HCT116 (cell line): ENCODE data around the gene AFF1. TPM values are rescaled to one million over a fixed set of nuclear protein-coding genes. Genes with fewer than 3 reads are reported as not detected.

ENCODE experiments used
- ATAC-seq: fragments of 200-7000 bp; cut with Tn5 transposase; 2 replicates; pipeline ENCODE4 v1.9.1; 2020; ENCODE audit warnings: mild to moderate bottlenecking, moderate library complexity
- BruUV-seq: library from RNA; stranded (reverse); fragments of 400-500 nt; replicated peaks from 2 replicates; lab custom pipeline; 2021; lab: Mats Ljungman, UMichigan
- CTCF ChIA-PET: fragments of 300-600 bp; sonication (Branson Sonifier 250); formaldehyde crosslinking; loops from one replicate; lab custom pipeline; 2021; ENCODE audit warnings: antibody characterized with exemption; lab: Charles Lee
- POLR2A ChIA-PET: fragments of 300-600, 350-600 bp; sonication (Branson Sonifier 250); formaldehyde crosslinking; loops from one replicate; lab custom pipeline; 2021; ENCODE audit warnings: antibody characterized with exemption; lab: Charles Lee
- RAD21 ChIA-PET, 2 experiments: fragments of 300-600 bp; sonication (Branson Sonifier 250); formaldehyde crosslinking; loops; one replicate each; lab custom pipeline; 2023; ENCODE audit warnings: low total read pairs in 2 of 2; ENCODE audit not compliant: uncharacterized antibody in 2 of 2, unreplicated experiment in 2 of 2, low non-redundant PET in 1 of 2; lab: Charles Lee
- DNase-seq: peaks from one replicate; pipeline ENCODE4 v3.0.0-alpha.2; 2010; ENCODE audit warnings: low read depth, low spot score
- H2AFZ ChIP-seq: fragments of 200-600 bp; shearing (Covaris generic), sonication (generic); 2 replicates; pipeline ENCODE4 v1.6.1; 2017; ENCODE audit warnings: low read depth, mixed run types, mixed read lengths, antibody characterized with exemption, low read length; ENCODE audit not compliant: poor library complexity, severe bottlenecking
- H3K27ac ChIP-seq: 2 replicates; pipeline ENCODE4 v1.5.1; 2012; ENCODE audit warnings: low read depth, low read length
- H3K27me3 ChIP-seq: fragments of 200-600 bp; sonication (generic); 2 replicates; pipeline ENCODE4 v1.6.1; 2016; ENCODE audit warnings: mixed run types, low read length, mixed read lengths; ENCODE audit not compliant: insufficient read depth
- H3K36me3 ChIP-seq, 2 experiments: fragments of 200-500 bp in 1 of 2; fragments of 200-600 bp in 1 of 2; sonication (Bioruptor generic) in 1 of 2; sonication (generic) in 1 of 2; 2 replicates each; pipeline versions ENCODE4 v1.5.1 to v1.6.1; 2014 to 2016; ENCODE audit warnings: low read length in 2 of 2, inconsistent platforms in 1 of 2, mixed read lengths in 1 of 2, mixed run types in 1 of 2; ENCODE audit not compliant: insufficient read depth in 2 of 2, control insufficient read depth in 1 of 2
- H3K4me1 ChIP-seq, 2 experiments: fragments of 200-600 bp in 1 of 2; sonication (generic) in 1 of 2; 2 replicates each; pipeline versions ENCODE4 v1.5.1 to v1.6.1; 2012 to 2017; ENCODE audit warnings: low read length in 2 of 2, inconsistent platforms in 1 of 2, mild to moderate bottlenecking in 1 of 2, mixed read lengths in 1 of 2, mixed run types in 1 of 2, moderate library complexity in 1 of 2; ENCODE audit not compliant: insufficient read depth in 2 of 2, control insufficient read depth in 1 of 2
- H3K4me2 ChIP-seq: fragments of 200-600 bp; sonication (generic); 2 replicates; pipeline ENCODE4 v1.6.1; 2017; ENCODE audit warnings: mixed run types, low read length, mixed read lengths
- H3K4me3 ChIP-seq, 2 experiments: fragments of 200-600 bp in 1 of 2; sonication (generic) in 1 of 2; replicated peaks in 1 of 2; 2 replicates each; pipeline ENCODE4 v1.5.1; 2011 to 2016; ENCODE audit warnings: low read length in 2 of 2, control low read depth in 1 of 2, low read depth in 1 of 2, mild to moderate bottlenecking in 1 of 2, mixed read lengths in 1 of 2, mixed run types in 1 of 2
- H3K79me2 ChIP-seq: fragments of 200-600 bp; sonication (generic); 2 replicates; pipeline ENCODE4 v1.6.1; 2017; ENCODE audit warnings: mild to moderate bottlenecking, mixed run types, low read length, moderate library complexity, mixed read lengths; ENCODE audit not compliant: insufficient read depth
- H3K9ac ChIP-seq: fragments of 200-600 bp; sonication (generic); 2 replicates; pipeline ENCODE4 v1.6.1; 2016; ENCODE audit warnings: low read length, mixed read lengths
- H3K9me2 ChIP-seq: fragments of 200-600 bp; sonication (generic), shearing (Covaris generic); 2 replicates; pipeline ENCODE4 v1.6.1; 2017; ENCODE audit warnings: mixed run types, mild to moderate bottlenecking, moderate library complexity; ENCODE audit not compliant: insufficient read depth
- H3K9me3 ChIP-seq, 2 experiments: fragments of 200-500 bp in 1 of 2; fragments of 200-600 bp in 1 of 2; sonication (Bioruptor generic) in 1 of 2; sonication (generic) in 1 of 2; 2 replicates each; pipeline ENCODE4 v1.6.1; 2014 to 2017; ENCODE audit warnings: low read length in 2 of 2, mixed read lengths in 2 of 2, inconsistent platforms in 1 of 2, low read depth in 1 of 2, mild to moderate bottlenecking in 1 of 2, mixed run types in 1 of 2, moderate library complexity in 1 of 2; ENCODE audit not compliant: control insufficient read depth in 1 of 2, insufficient read depth in 1 of 2
- H4K20me1 ChIP-seq: fragments of 200-600 bp; sonication (generic), shearing (Covaris generic); 2 replicates; pipeline ENCODE4 v1.6.1; 2017; ENCODE audit warnings: mixed run types, mild to moderate bottlenecking, moderate library complexity; ENCODE audit not compliant: insufficient read depth
- ELF1 ChIP-seq: IDR thresholded peaks from 2 replicates; pipeline ENCODE4 v1.6.1; 2012; ENCODE audit warnings: low read depth, borderline replicate concordance
- EZH2phosphoT487 ChIP-seq: fragments of 200-600 bp; IDR thresholded peaks from 2 replicates; pipeline ENCODE4 v1.6.1; 2018; ENCODE audit warnings: antibody characterized with exemption, borderline replicate concordance
- FOSL1 ChIP-seq: IDR thresholded peaks from 2 replicates; pipeline ENCODE4 v1.6.1; 2012; ENCODE audit warnings: low read depth
- YY1 ChIP-seq: IDR thresholded peaks from 2 replicates; pipeline ENCODE4 v1.6.1; 2011; ENCODE audit warnings: low read length, low read depth, moderate library complexity, mild to moderate bottlenecking; ENCODE audit not compliant: insufficient replicate concordance; ENCODE audit errors: extremely low read depth
- intact Hi-C: fragments of 100-400 bp; cut with micrococcal nuclease; formaldehyde crosslinking; loops from 2 replicates; pipeline ENCODE4 v1.10.0; 2022
- total RNA-seq: library from RNA; stranded (reverse); gene quantifications from one replicate; pipeline ENCODE4 v1.2.1, GENCODE V29; 2021; ENCODE audit not compliant: unreplicated experiment
- TF ChIP-seq, protein P1 (sequence below): IDR thresholded peaks from 2 replicates; pipeline ENCODE4 v1.6.1; 2012
- TF ChIP-seq, protein P2 (sequence below): IDR thresholded peaks from 2 replicates; pipeline ENCODE4 v1.6.1; 2012; ENCODE audit warnings: low read depth

The AFF1 gene
- total RNA-seq, 1 experiment from 2014 or later: 43.1 TPM

DNA sequence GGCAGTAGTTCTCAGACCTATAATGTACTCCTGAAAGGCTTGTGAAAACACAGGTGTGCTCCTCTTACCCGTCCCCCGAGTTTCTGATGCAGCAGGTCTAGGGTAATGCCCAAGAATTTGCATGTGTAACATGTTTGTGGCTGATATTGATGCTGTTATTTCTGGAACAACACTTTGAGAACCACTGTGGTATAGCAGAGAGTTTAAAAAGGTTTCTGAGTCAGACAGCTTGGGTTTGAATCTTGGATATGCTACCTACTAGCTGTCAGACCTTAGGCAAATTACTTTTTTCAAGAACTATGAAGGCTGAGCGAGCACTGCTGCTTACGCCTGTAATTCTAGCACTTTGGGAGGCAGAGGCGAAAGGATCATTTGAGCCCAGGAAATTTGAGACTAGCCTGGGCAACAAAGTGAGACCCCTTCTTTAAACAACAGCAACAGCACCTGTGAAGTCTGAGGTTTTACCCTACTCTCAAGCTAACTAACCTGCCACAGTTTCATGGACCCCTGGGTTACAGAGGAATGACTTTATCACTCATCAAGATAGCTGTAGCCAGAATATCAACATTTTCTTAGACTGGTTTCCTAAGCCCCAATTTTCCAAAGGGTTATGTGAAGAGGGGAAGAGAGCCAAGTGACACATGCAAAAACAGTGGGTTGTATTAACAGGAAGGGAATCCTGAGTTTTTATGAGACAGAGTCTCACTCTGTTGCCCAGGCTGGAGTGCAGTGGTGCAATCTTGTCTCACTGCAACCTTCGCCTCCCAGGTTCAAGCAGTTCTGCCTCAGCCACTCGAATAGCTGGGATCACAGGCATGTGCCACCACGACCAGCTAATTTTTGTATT, 5.1 kb downstream of the AFF1 start:
- POLR2A ChIA-PET: no interaction called here
- H3K4me3 ChIP-seq: no peak overlapping the region
- intact Hi-C loops: loop anchor here (1.0 to 5.0 kb wide), 2 partner anchors 37 to 67 kb away; no protein-coding TSS in a partner anchor
- DNase-seq: no peak
- H3K9me3 ChIP-seq: no peaks in the 10 kb centered on the region
- no peaks in the 10 kb centered on the region for H3K36me3 ChIP-seq
- no peaks in the 10 kb centered on the region for H4K20me1 ChIP-seq
- no peak for TF ChIP-seq EZH2phosphoT487
- no peak for TF ChIP-seq FOSL1
- no peak for TF ChIP-seq ELF1
- TF ChIP-seq, protein P1, sequence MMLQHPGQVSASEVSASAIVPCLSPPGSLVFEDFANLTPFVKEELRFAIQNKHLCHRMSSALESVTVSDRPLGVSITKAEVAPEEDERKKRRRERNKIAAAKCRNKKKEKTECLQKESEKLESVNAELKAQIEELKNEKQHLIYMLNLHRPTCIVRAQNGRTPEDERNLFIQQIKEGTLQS: no peak
- TF ChIP-seq, protein P2, sequence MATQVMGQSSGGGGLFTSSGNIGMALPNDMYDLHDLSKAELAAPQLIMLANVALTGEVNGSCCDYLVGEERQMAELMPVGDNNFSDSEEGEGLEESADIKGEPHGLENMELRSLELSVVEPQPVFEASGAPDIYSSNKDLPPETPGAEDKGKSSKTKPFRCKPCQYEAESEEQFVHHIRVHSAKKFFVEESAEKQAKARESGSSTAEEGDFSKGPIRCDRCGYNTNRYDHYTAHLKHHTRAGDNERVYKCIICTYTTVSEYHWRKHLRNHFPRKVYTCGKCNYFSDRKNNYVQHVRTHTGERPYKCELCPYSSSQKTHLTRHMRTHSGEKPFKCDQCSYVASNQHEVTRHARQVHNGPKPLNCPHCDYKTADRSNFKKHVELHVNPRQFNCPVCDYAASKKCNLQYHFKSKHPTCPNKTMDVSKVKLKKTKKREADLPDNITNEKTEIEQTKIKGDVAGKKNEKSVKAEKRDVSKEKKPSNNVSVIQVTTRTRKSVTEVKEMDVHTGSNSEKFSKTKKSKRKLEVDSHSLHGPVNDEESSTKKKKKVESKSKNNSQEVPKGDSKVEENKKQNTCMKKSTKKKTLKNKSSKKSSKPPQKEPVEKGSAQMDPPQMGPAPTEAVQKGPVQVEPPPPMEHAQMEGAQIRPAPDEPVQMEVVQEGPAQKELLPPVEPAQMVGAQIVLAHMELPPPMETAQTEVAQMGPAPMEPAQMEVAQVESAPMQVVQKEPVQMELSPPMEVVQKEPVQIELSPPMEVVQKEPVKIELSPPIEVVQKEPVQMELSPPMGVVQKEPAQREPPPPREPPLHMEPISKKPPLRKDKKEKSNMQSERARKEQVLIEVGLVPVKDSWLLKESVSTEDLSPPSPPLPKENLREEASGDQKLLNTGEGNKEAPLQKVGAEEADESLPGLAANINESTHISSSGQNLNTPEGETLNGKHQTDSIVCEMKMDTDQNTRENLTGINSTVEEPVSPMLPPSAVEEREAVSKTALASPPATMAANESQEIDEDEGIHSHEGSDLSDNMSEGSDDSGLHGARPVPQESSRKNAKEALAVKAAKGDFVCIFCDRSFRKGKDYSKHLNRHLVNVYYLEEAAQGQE: no peak
- TF ChIP-seq YY1: no peak
- H3K9me2 ChIP-seq: no peaks in the 10 kb centered on the region
- CTCF ChIA-PET: interaction anchor here (1.2 kb wide), 1 partner anchor 17 kb away, joined by 3 read pairs; no protein-coding TSS in a partner anchor
- RAD21 ChIA-PET: no interaction called here
- H3K27me3 ChIP-seq: no peaks in the 10 kb centered on the region
- no peak overlapping the region for H3K9ac ChIP-seq
- no peak overlapping the region for H2AFZ ChIP-seq
- H3K79me2 ChIP-seq: peaks cover 48% of the 10 kb centered on the region
- no peak for ATAC-seq
- peaks cover 29 to 47% of the 10 kb centered on the region in 2 experiments for H3K4me1 ChIP-seq
- H3K4me2 ChIP-seq: no peak overlapping the region
- no peak overlapping the region for H3K27ac ChIP-seq
- BruUV-seq: no TSS peak
